IPS-NIHi11 (cell line): ENCODE results near the gene DGKD.
A peak's percentile ranks its signal among the peaks of the same experiment; 100 is the strongest.

Experiments
- DNase-seq: peaks from one replicate; pipeline ENCODE4 v3.0.0; 2012; ENCODE audit warnings: mixed read lengths, low spot score

The DGKD gene

GRCh38 chr2:233428438-233428837, 74.1 kb downstream of the DGKD start:
- DNase-seq = no peak

GRCh38 chr2:233429175-233429897, 75.0 kb downstream of the DGKD start:
- no peak for DNase-seq

GRCh38 chr2:233430081-233430480, 75.8 kb downstream of the DGKD start:
- DNase-seq = no peak

GRCh38 chr2:233430651-233431050, 76.4 kb downstream of the DGKD start:
- no peak for DNase-seq

GRCh38 chr2:233433029-233433428, 78.7 kb downstream of the DGKD start:
- DNase-seq = no peak

- no peak for DNase-seq
Measured at GRCh38 chr2:233433794-233434193, 79.5 kb downstream of the DGKD start.

- DNase-seq = no peak
Measured at GRCh38 chr2:233434666-233435330, 80.5 kb downstream of the DGKD start.

- DNase-seq = no peak
Measured at GRCh38 chr2:233435436-233436190, 81.3 kb downstream of the DGKD start.

GRCh38 chr2:233436191-233436581, 81.9 kb downstream of the DGKD start:
- no peak for DNase-seq

GRCh38 chr2:233436691-233437438, 82.6 kb downstream of the DGKD start:
- DNase-seq = no peak

GRCh38 chr2:233437439-233437955, 83.2 kb downstream of the DGKD start:
- DNase-seq = no peak

- no peak for DNase-seq
Measured at GRCh38 chr2:233438573-233439147, 84.4 kb downstream of the DGKD start.

- no peak for DNase-seq
Measured at GRCh38 chr2:233439191-233439590, 84.9 kb downstream of the DGKD start.

- no peak for DNase-seq
Measured at GRCh38 chr2:233440314-233440713, 86.0 kb downstream of the DGKD start.

GRCh38 chr2:233440714-233441113, 86.4 kb downstream of the DGKD start:
- DNase-seq = no peak

- DNase-seq = no peak
Measured at GRCh38 chr2:233441161-233442027, 87.1 kb downstream of the DGKD start.

- DNase-seq = no peak
Measured at GRCh38 chr2:233442028-233442310, 87.7 kb downstream of the DGKD start.

GRCh38 chr2:233443511-233444183, 89.4 kb downstream of the DGKD start:
- DNase-seq = peak; percentile 88

GRCh38 chr2:233444501-233444900, 90.2 kb downstream of the DGKD start:
- no peak for DNase-seq

GRCh38 chr2:233445152-233445830, 91.0 kb downstream of the DGKD start:
- DNase-seq = no peak
